Common myeloid progenitor, CD34-positive (primary cell): ENCODE measurements around the gene CACYBP.

ENCODE experiments used
- CTCF ChIA-PET: fragments of 350-600 bp; sonication (Branson Sonifier 250); formaldehyde crosslinking; loops from one replicate; lab custom pipeline; 2021; ENCODE audit warnings: antibody characterized with exemption; lab: Charles Lee
- POLR2A ChIA-PET: fragments of 350-600 bp; sonication (Branson Sonifier 250); formaldehyde crosslinking; loops from one replicate; lab custom pipeline; 2021; ENCODE audit warnings: antibody characterized with exemption; lab: Charles Lee
- DNase-seq, 3 donors: peaks; one replicate each; pipeline versions ENCODE4 v3.0.0 to v3.0.0-alpha.2; 2013
- H3K27ac ChIP-seq, 2 experiments: 1 replicate in 1 of 2; 2 replicates in 1 of 2; pipeline ENCODE4 v1.7.0; 2013; ENCODE audit warnings: inconsistent platforms in 2 of 2, low read length in 2 of 2, mild to moderate bottlenecking in 2 of 2, low read depth in 1 of 2, moderate library complexity in 1 of 2; ENCODE audit not compliant: severe bottlenecking in 2 of 2, insufficient read depth in 1 of 2, poor library complexity in 1 of 2
- H3K27me3 ChIP-seq, 5 experiments: replicated peaks in 2 of 5; 1 replicate in 3 of 5; 2 replicates in 2 of 5; pipeline versions ENCODE4 v1.6.1 to v1.7.0; 2013; ENCODE audit warnings: low read length in 4 of 5, mild to moderate bottlenecking in 2 of 5, moderate library complexity in 2 of 5, inconsistent platforms in 1 of 5; ENCODE audit not compliant: insufficient read depth in 5 of 5, control insufficient read depth in 4 of 5
- H3K36me3 ChIP-seq, 4 experiments: 1 replicate in 2 of 4; 2 replicates in 2 of 4; pipeline versions ENCODE4 v1.6.1 to v1.7.0; 2013; ENCODE audit warnings: low read length in 3 of 4, control low read depth in 1 of 4, mild to moderate bottlenecking in 1 of 4; ENCODE audit not compliant: control insufficient read depth in 4 of 4, insufficient read depth in 4 of 4
- H3K4me1 ChIP-seq, 4 experiments: 1 replicate in 3 of 4; 2 replicates in 1 of 4; pipeline versions ENCODE4 v1.6.1 to v1.7.1; 2013; ENCODE audit warnings: low read length in 3 of 4, mild to moderate bottlenecking in 3 of 4, control low read depth in 1 of 4, inconsistent platforms in 1 of 4, moderate library complexity in 1 of 4; ENCODE audit not compliant: control insufficient read depth in 4 of 4, insufficient read depth in 4 of 4; ENCODE audit errors: control extremely low read depth in 1 of 4
- H3K4me3 ChIP-seq, 7 experiments: 1 replicate in 4 of 7; 2 replicates in 3 of 7; pipeline versions ENCODE4 v1.5.1 to v1.7.0; 2013; ENCODE audit warnings: mild to moderate bottlenecking in 7 of 7, low read length in 6 of 7, moderate library complexity in 6 of 7, inconsistent platforms in 2 of 7, low read depth in 2 of 7, control low read depth in 1 of 7; ENCODE audit not compliant: insufficient read depth in 4 of 7, control insufficient read depth in 1 of 7; ENCODE audit errors: extremely low read depth in 1 of 7
- H3K9me3 ChIP-seq, 5 experiments: 1 replicate in 4 of 5; 2 replicates in 1 of 5; pipeline versions ENCODE4 v1.6.1 to v1.7.1; 2013; ENCODE audit warnings: low read length in 4 of 5, mild to moderate bottlenecking in 2 of 5, inconsistent platforms in 1 of 5, low read depth in 1 of 5, moderate library complexity in 1 of 5; ENCODE audit not compliant: control insufficient read depth in 4 of 5, insufficient read depth in 2 of 5; ENCODE audit errors: control extremely low read depth in 1 of 5
- WGBS: methylation state at CpG from one replicate; pipeline ENCODE4 v1.1.5; 2013; ENCODE audit not compliant: insufficient coverage; 5-methylcytosine and 5-hydroxymethylcytosine counted together

CACYBP gene

GRCh38 chr1:175002910-175003517, 3.3 kb downstream of the CACYBP start:
- no peaks in the 10 kb centered on the region for H3K27me3 ChIP-seq
- DNase-seq, result no peak
- H3K4me1 ChIP-seq, result peaks cover 17 to 36% (median 23%) of the 10 kb centered on the region in 4 experiments
- CTCF ChIA-PET, result no interaction called here
- 99% methylated on average over 14 of the region's 17 CpGs for WGBS
- POLR2A ChIA-PET, result interaction anchor here (0.7 kb wide), 1 partner anchor 20 kb away, joined by 3 read pairs; no protein-coding TSS in a partner anchor
- H3K27ac ChIP-seq, result peak overlapping the region in 1 of 2 experiments; percentile 52
- no peak overlapping the region for H3K4me3 ChIP-seq
- peaks cover 3 to 29% (median 22%) of the 10 kb centered on the region in 4 experiments for H3K36me3 ChIP-seq
- H3K9me3 ChIP-seq, result peaks cover 0 to 1% (median 0%) of the 10 kb centered on the region in 5 experiments

- Histone ChIP-seq H3K27ac (no peak overlapping the region), H3K36me3 (peaks cover 5 to 34% (median 26%) of the 10 kb centered on the region in 4 experiments), H3K4me1 (peaks cover 17 to 36% (median 20%) of the 10 kb centered on the region in 4 experiments), H3K4me3 (no peak overlapping the region), H3K9me3 (peaks cover 0 to 1% (median 0%) of the 10 kb centered on the region in 5 experiments), H3K27me3 (no peaks in the 10 kb centered on the region)
- WGBS, result 100% methylated on average over 2 of the region's 2 CpGs
- no peak for DNase-seq
- ChIA-PET POLR2A (interaction anchor here (0.7 kb wide), 1 partner anchor 19 kb away, joined by 3 read pairs; no protein-coding TSS in a partner anchor), CTCF (no interaction called here)
Observed at GRCh38 chr1:175003521-175003920, 3.8 kb downstream of the CACYBP start.

DNA sequence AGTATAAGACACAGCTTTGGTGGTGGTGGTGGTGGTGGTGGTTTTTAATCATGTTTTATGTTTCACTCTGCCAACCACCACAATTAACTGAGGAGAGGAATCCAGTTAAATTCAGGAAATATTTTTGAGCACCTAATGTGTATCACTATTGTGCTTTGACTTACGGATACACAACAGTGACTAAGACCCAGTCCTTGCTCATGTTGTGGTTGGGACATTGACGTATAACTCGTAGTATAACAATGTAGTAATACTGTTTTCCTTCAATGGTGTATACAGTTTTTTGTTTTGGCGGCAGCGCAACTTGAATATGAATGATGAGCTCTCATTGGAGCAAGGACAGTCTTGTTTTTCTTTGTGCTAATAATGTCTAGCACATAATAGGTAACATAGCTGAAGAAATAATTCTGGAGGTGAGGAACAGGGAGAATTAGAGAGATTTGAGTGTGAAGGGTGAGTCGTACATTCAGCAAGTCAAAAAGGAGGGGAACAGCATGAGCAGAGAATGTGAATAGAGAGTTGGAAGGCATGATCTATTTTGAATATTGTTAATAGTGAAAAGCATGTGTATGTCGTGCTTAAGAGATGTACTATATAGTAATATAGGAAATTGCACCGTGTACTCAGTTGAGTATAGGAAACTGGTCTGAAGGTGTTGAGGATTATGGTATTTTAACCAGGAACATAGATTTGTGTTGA, 5.5 kb downstream of the CACYBP start:
- CTCF ChIA-PET, result interaction anchor here (1.1 kb wide), 1 partner anchor 10 kb away, joined by 6 read pairs; no protein-coding TSS in a partner anchor

DNA sequence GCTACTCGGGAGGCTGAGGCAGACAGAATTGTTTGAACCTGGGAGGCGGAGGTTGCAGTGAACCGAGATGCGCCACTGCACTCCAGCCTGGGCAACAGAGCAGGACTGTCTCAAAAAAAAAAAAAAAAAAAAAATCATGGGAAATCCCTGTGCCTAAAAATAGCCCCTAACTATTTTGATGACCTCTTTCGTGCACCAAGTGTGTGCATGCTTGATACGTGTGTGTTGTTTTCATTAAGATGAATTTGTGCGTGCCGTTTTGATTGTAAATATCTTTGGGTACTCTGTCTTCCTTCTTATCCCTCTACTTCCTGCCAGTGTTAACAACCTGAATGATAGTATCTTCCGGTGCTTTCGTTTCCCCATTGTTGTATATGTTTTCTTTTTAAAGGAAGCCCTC, 9.8 kb downstream of the CACYBP start:
- peaks cover 0 to 1% (median 0%) of the 10 kb centered on the region in 5 experiments for H3K9me3 ChIP-seq
- no peaks in the 10 kb centered on the region for H3K27me3 ChIP-seq
- ChIA-PET POLR2A (no interaction called here), CTCF (no interaction called here)
- no peak overlapping the region for H3K27ac ChIP-seq
- DNase-seq, result no peak
- H3K36me3 ChIP-seq, result peaks cover 22 to 91% (median 64%) of the 10 kb centered on the region in 4 experiments
- no peak overlapping the region for H3K4me3 ChIP-seq
- WGBS, result 94% methylated on average over 6 of the region's 10 CpGs
- no peaks in the 10 kb centered on the region for H3K4me1 ChIP-seq

More for the DNA sequence above, 5.5 kb downstream of the CACYBP start:
- peaks cover 8 to 48% (median 35%) of the 10 kb centered on the region in 4 experiments for H3K36me3 ChIP-seq
- H3K9me3 ChIP-seq, result peaks cover 0 to 1% (median 0%) of the 10 kb centered on the region in 5 experiments
- DNase-seq, result no peak
- H3K4me3 ChIP-seq, result no peak overlapping the region
- no peaks in the 10 kb centered on the region for H3K27me3 ChIP-seq
- WGBS, result 95% methylated on average over 6 of the region's 8 CpGs
- peaks cover 12 to 28% (median 16%) of the 10 kb centered on the region in 4 experiments for H3K4me1 ChIP-seq
- no peak overlapping the region for H3K27ac ChIP-seq
- POLR2A ChIA-PET, result no interaction called here

DNA sequence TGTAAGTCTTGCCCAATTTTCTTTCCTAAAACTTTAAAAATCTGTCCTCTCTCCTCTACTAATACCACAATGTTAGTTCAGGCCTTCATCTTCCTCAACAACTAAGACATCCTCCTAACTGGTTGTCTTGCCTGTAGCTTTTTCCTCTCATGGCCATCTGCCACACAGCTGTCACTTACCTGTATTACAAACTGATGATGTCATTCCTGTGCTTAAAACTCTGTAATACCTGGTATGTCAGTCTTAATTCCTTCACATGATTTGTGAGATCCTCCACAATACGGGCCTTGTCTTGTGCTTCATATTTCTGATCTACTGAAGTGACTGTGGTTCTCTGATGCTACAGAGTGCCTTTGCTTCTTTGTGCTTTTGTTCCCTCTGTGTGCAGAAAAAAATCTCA, 13.7 kb downstream of the CACYBP start:
- Histone ChIP-seq H3K27me3 (no peaks in the 10 kb centered on the region), H3K4me1 (no peaks in the 10 kb centered on the region), H3K4me3 (no peak overlapping the region), H3K9me3 (no peaks in the 10 kb centered on the region), H3K36me3 (peaks cover 30 to 92% (median 68%) of the 10 kb centered on the region in 4 experiments), H3K27ac (no peak overlapping the region)
- ChIA-PET POLR2A (no interaction called here), CTCF (interaction anchor here (1.0 to 1.5 kb wide), 2 partner anchors 13 to 133 kb away, joined by 3 to 4 read pairs; no protein-coding TSS in a partner anchor)
- no peak for DNase-seq
- WGBS, result 78% methylated on average over 1 of the region's 1 CpG

GRCh38 chr1:175015243-175015642, 15.5 kb downstream of the CACYBP start:
- H3K4me1 ChIP-seq, result no peaks in the 10 kb centered on the region
- H3K27ac ChIP-seq, result no peak overlapping the region
- H3K9me3 ChIP-seq, result no peaks in the 10 kb centered on the region
- CTCF ChIA-PET, result interaction anchor here (1.5 to 2.3 kb wide), 3 partner anchors 9 to 14 kb away, joined by 4 to 6 read pairs (median 5); no protein-coding TSS in a partner anchor
- H3K4me3 ChIP-seq, result no peak overlapping the region
- no peaks in the 10 kb centered on the region for H3K27me3 ChIP-seq
- no peak for DNase-seq
- POLR2A ChIA-PET, result interaction anchor here (1.3 kb wide), 1 partner anchor 8 kb away, joined by 4 read pairs; the partner anchor contains the start of gene MRPS14
- H3K36me3 ChIP-seq, result peaks cover 22 to 80% (median 60%) of the 10 kb centered on the region in 4 experiments
- 81% methylated on average over 2 of the region's 4 CpGs for WGBS
